Thyroid gland (tissue), 4 donors: Measurements from ENCODE around the gene BRSK2.

Source experiments
- POLR2A ChIP-seq, 2 donors: fragments of 450-650 bp; IDR thresholded peaks; one replicate each; pipeline ENCODE4 v1.6.1; 2017; ENCODE audit warnings: antibody characterized with exemption in 2 of 2, mild to moderate bottlenecking in 2 of 2, moderate library complexity in 1 of 2
- TF ChIP-seq, protein P1 (sequence below), 6 experiments: fragments of 200-600 bp in 3 of 6; fragments of 450-650 bp in 3 of 6; sonication (generic) in 3 of 6; IDR thresholded peaks; one replicate each; pipeline ENCODE4 v1.5.1; 2016 to 2019; ENCODE audit warnings: antibody characterized with exemption in 6 of 6, mild to moderate bottlenecking in 2 of 6, inconsistent platforms in 1 of 6, moderate library complexity in 1 of 6

DNA sequence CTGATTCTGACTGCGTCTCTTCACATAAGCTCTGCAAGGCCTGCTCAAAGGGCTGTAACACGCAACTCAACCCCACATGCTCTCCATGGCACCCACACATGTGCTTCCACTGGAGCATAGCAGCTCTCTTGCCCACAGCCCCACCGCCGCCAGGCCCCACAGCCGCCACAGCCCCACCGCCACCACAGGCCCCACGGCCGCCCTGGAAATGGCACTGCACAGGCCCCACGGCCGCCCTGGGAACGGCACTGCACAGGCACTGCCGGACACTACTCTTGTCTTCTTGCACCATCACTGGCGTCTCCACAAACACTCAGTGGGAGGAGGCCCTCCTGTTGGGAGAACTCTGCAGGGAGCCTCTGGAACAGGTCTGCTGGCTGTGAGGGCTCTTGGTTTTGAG is 88.3 kb downstream of the BRSK2 start:
- TF ChIP-seq, protein P1, sequence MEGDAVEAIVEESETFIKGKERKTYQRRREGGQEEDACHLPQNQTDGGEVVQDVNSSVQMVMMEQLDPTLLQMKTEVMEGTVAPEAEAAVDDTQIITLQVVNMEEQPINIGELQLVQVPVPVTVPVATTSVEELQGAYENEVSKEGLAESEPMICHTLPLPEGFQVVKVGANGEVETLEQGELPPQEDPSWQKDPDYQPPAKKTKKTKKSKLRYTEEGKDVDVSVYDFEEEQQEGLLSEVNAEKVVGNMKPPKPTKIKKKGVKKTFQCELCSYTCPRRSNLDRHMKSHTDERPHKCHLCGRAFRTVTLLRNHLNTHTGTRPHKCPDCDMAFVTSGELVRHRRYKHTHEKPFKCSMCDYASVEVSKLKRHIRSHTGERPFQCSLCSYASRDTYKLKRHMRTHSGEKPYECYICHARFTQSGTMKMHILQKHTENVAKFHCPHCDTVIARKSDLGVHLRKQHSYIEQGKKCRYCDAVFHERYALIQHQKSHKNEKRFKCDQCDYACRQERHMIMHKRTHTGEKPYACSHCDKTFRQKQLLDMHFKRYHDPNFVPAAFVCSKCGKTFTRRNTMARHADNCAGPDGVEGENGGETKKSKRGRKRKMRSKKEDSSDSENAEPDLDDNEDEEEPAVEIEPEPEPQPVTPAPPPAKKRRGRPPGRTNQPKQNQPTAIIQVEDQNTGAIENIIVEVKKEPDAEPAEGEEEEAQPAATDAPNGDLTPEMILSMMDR (IDR thresholded peaks at IDR 0.05) = no peak
- no peak for TF ChIP-seq POLR2A (IDR thresholded peaks at IDR 0.05)
